Right renal cortex interstitium (tissue), 3 donors: ENCODE results near the gene SAC3D1. TPM values are rescaled to one million over a fixed set of nuclear protein-coding genes. Genes with fewer than 3 reads are reported as not detected.
"Not testable (repeated sequence)": the region's sequence is repeated elsewhere in the genome, so short reads cannot be mapped to it uniquely, and the experiment has no call there.

Experiments used
- DNase-seq, 3 donors: peaks; one replicate each; pipeline ENCODE4 v3.0.0-alpha.2; 2013; ENCODE audit warnings: low read depth in 3 of 3, low spot score in 2 of 3
- polyA plus RNA-seq, 3 donors: library from polyadenylated mRNA; unstranded; fragments of 120-200 nt; gene quantifications; one replicate each; pipeline ENCODE4 v1.2.1, GENCODE V29; 2013; ENCODE audit not compliant: insufficient read length in 3 of 3

SAC3D1 gene
- polyA plus RNA-seq = 10 to 100 TPM in 2 of 3 donors, 1 to 10 TPM in 1; 9.9 to 12.8 (median 10.6) TPM

- peak; percentile 68 to 87 (median 80) for DNase-seq
These were observed at the start of gene SAC3D1 for GRCh38 chr11:65040847-65041622. TSS of gene SAC3D1 (plus strand) at chr11:65041210. CDS start at chr11:65041293, 83 bp downstream.

- DNase-seq = no peak
These were observed 46.7 kb upstream of the SAC3D1 start for GRCh38 chr11:64994318-64994717.

GRCh38 chr11:64996327-64996709 lies 44.7 kb upstream of the SAC3D1 start:
- no peak for DNase-seq

GRCh38 chr11:64996710-64997380 lies 44.2 kb upstream of the SAC3D1 start, which contains the start of gene BATF2:
TSS of gene BATF2 (minus strand) at chr11:64996971. CDS start at chr11:64996914, 57 bp downstream.
- DNase-seq = peak in 2 of 3 donors; percentile 66 to 77

GRCh38 chr11:64998141-64998540 lies 42.9 kb upstream of the SAC3D1 start:
- no peak for DNase-seq

- DNase-seq = no peak
These were observed 42.1 kb upstream of the SAC3D1 start for GRCh38 chr11:64998690-64999431.

- no peak for DNase-seq
These were observed 41.5 kb upstream of the SAC3D1 start for GRCh38 chr11:64999478-64999877.

- no peak for DNase-seq
These were observed 38.3 kb upstream of the SAC3D1 start for GRCh38 chr11:65002706-65003105.

- no peak for DNase-seq
These were observed 37.7 kb upstream of the SAC3D1 start for GRCh38 chr11:65003282-65003681.

- DNase-seq = not testable (repeated sequence)
These were observed 37.0 kb upstream of the SAC3D1 start for GRCh38 chr11:65003968-65004367.

- no peak for DNase-seq
These were observed 33.0 kb upstream of the SAC3D1 start for GRCh38 chr11:65008016-65008415.

GRCh38 chr11:65008873-65009272 lies 32.1 kb upstream of the SAC3D1 start:
- DNase-seq = no peak

GRCh38 chr11:65013130-65013887 lies 27.7 kb upstream of the SAC3D1 start:
- DNase-seq = peak; percentile 70 to 82 (median 81)

- peak; percentile 74 to 88 (median 85) for DNase-seq
These were observed 26.9 kb upstream of the SAC3D1 start, which contains the start of gene ARL2 for GRCh38 chr11:65013888-65014725. TSS of gene ARL2 (plus strand) at chr11:65014160. CDS start at chr11:65014208, 48 bp downstream.

- no peak for DNase-seq
These were observed 26.2 kb upstream of the SAC3D1 start for GRCh38 chr11:65014726-65015227.

- no peak for DNase-seq
These were observed 24.3 kb upstream of the SAC3D1 start for GRCh38 chr11:65016705-65017104.

- no peak for DNase-seq
These were observed 23.1 kb upstream of the SAC3D1 start for GRCh38 chr11:65017937-65018336.

- no peak for DNase-seq
These were observed 21.2 kb upstream of the SAC3D1 start for GRCh38 chr11:65019824-65020223.

GRCh38 chr11:65021003-65021402 lies 20.0 kb upstream of the SAC3D1 start:
- no peak for DNase-seq
